ENCODE data around the gene NPAS3.

The NPAS3 gene

GRCh38 chr14:33539918-33540357 is 601.3 kb downstream of the NPAS3 start:
- Histone ChIP-seq H3K4me3 (ENCODE audit: low read length) (no peak overlapping the region), H3K27ac (ENCODE audit: low read length) (no peak overlapping the region), H3F3A (ENCODE audit: insufficient read depth, low read length) (no peaks in the 10 kb centered on the region), H4K20me1 (ENCODE audit: insufficient read depth, low read length) (no peaks in the 10 kb centered on the region), H3K4me1 (ENCODE audit: low read length) (no peaks in the 10 kb centered on the region), H3K4me2 (ENCODE audit: low read depth, low read length) (no peak overlapping the region), H3K79me2 (ENCODE audit: low read length) (no peaks in the 10 kb centered on the region), H3K27me3 (replicated peaks; ENCODE audit: insufficient read depth, low read length) (no peaks in the 10 kb centered on the region), H3K9me3 (replicated peaks; ENCODE audit: insufficient read depth, low read length) (no peaks in the 10 kb centered on the region), H2AFZ (ENCODE audit: low read length) (no peak overlapping the region), H3K36me3 (replicated peaks; ENCODE audit: insufficient read depth, low read length) (no peaks in the 10 kb centered on the region), H3K9me2 (replicated peaks; ENCODE audit: insufficient read depth, low read length) (no peaks in the 10 kb centered on the region), H3K9ac (ENCODE audit: low read length) (no peak overlapping the region)
- TF ChIP-seq, protein P1, sequence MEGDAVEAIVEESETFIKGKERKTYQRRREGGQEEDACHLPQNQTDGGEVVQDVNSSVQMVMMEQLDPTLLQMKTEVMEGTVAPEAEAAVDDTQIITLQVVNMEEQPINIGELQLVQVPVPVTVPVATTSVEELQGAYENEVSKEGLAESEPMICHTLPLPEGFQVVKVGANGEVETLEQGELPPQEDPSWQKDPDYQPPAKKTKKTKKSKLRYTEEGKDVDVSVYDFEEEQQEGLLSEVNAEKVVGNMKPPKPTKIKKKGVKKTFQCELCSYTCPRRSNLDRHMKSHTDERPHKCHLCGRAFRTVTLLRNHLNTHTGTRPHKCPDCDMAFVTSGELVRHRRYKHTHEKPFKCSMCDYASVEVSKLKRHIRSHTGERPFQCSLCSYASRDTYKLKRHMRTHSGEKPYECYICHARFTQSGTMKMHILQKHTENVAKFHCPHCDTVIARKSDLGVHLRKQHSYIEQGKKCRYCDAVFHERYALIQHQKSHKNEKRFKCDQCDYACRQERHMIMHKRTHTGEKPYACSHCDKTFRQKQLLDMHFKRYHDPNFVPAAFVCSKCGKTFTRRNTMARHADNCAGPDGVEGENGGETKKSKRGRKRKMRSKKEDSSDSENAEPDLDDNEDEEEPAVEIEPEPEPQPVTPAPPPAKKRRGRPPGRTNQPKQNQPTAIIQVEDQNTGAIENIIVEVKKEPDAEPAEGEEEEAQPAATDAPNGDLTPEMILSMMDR (IDR thresholded peaks at IDR 0.05; ENCODE audit: low read length), result no peak
- TF ChIP-seq EZH2 (optimal IDR thresholded peaks at IDR 0.05; ENCODE audit: low read depth, low read length) (no peak), EZH2phosphoT487 (IDR thresholded peaks at IDR 0.05; ENCODE audit: low read length) (no peak)
- no peak for DNase-seq

- Histone ChIP-seq H2AFZ (ENCODE audit: low read length) (no peak overlapping the region), H3K27me3 (replicated peaks; ENCODE audit: insufficient read depth, low read length) (no peaks in the 10 kb centered on the region), H3K4me3 (ENCODE audit: low read length) (no peak overlapping the region), H3K9me3 (replicated peaks; ENCODE audit: insufficient read depth, low read length) (no peaks in the 10 kb centered on the region), H3F3A (ENCODE audit: insufficient read depth, low read length) (no peaks in the 10 kb centered on the region), H3K4me2 (ENCODE audit: low read depth, low read length) (no peak overlapping the region), H3K4me1 (ENCODE audit: low read length) (no peaks in the 10 kb centered on the region), H3K9me2 (replicated peaks; ENCODE audit: insufficient read depth, low read length) (no peaks in the 10 kb centered on the region), H4K20me1 (ENCODE audit: insufficient read depth, low read length) (no peaks in the 10 kb centered on the region), H3K27ac (ENCODE audit: low read length) (no peak overlapping the region), H3K79me2 (ENCODE audit: low read length) (no peaks in the 10 kb centered on the region), H3K9ac (ENCODE audit: low read length) (no peak overlapping the region), H3K36me3 (replicated peaks; ENCODE audit: insufficient read depth, low read length) (no peaks in the 10 kb centered on the region)
- TF ChIP-seq EZH2phosphoT487 (IDR thresholded peaks at IDR 0.05; ENCODE audit: low read length), result no peak
- no peak for TF ChIP-seq EZH2 (optimal IDR thresholded peaks at IDR 0.05; ENCODE audit: low read depth, low read length)
- TF ChIP-seq, protein P1 (IDR thresholded peaks at IDR 0.05; ENCODE audit: low read length), result no peak
- no peak for DNase-seq
These were observed 602.5 kb downstream of the NPAS3 start for GRCh38 chr14:33541171-33541570.

GRCh38 chr14:33542338-33543287 is 603.9 kb downstream of the NPAS3 start:
- H3K36me3 ChIP-seq (replicated peaks; ENCODE audit: insufficient read depth, low read length), result no peaks in the 10 kb centered on the region
- DNase-seq, result no peak
- H2AFZ ChIP-seq (ENCODE audit: low read length), result no peak overlapping the region
- TF ChIP-seq, protein P1 (IDR thresholded peaks at IDR 0.05; ENCODE audit: low read length), result no peak
- TF ChIP-seq EZH2phosphoT487 (IDR thresholded peaks at IDR 0.05; ENCODE audit: low read length) (no peak), EZH2 (optimal IDR thresholded peaks at IDR 0.05; ENCODE audit: low read depth, low read length) (no peak)
- no peaks in the 10 kb centered on the region for H3K27me3 ChIP-seq (replicated peaks; ENCODE audit: insufficient read depth, low read length)
- no peak overlapping the region for H3K4me3 ChIP-seq (ENCODE audit: low read length)
- H3K79me2 ChIP-seq (ENCODE audit: low read length), result no peaks in the 10 kb centered on the region
- H3K9me2 ChIP-seq (replicated peaks; ENCODE audit: insufficient read depth, low read length), result no peaks in the 10 kb centered on the region
- no peak overlapping the region for H3K9ac ChIP-seq (ENCODE audit: low read length)
- H3F3A ChIP-seq (ENCODE audit: insufficient read depth, low read length), result no peaks in the 10 kb centered on the region
- H3K4me1 ChIP-seq (ENCODE audit: low read length), result no peaks in the 10 kb centered on the region
- H3K27ac ChIP-seq (ENCODE audit: low read length), result no peak overlapping the region
- H4K20me1 ChIP-seq (ENCODE audit: insufficient read depth, low read length), result no peaks in the 10 kb centered on the region
- H3K4me2 ChIP-seq (ENCODE audit: low read depth, low read length), result no peak overlapping the region
- no peaks in the 10 kb centered on the region for H3K9me3 ChIP-seq (replicated peaks; ENCODE audit: insufficient read depth, low read length)
